Endothelial cell of umbilical vein (primary cell): ENCODE data around the gene NEURL2. TPM values are rescaled to one million over a fixed set of nuclear protein-coding genes. Genes with fewer than 3 reads are reported as not detected.

Experiments
- BruUV-seq: library from RNA; stranded (reverse); fragments of 400-500 nt; replicated peaks from 2 replicates; lab custom pipeline; 2021; lab: Mats Ljungman, UMichigan
- CTCF ChIA-PET: fragments of 300-600, 350-600 bp; sonication (Branson Sonifier 250); formaldehyde crosslinking; loops from one replicate; lab custom pipeline; 2021; ENCODE audit warnings: antibody characterized with exemption, inconsistent platforms; lab: Charles Lee
- POLR2A ChIA-PET: fragments of 300-600, 350-600 bp; sonication (Branson Sonifier 250); formaldehyde crosslinking; loops from one replicate; lab custom pipeline; 2021; ENCODE audit warnings: antibody characterized with exemption, inconsistent platforms; lab: Charles Lee
- DNase-seq: peaks from one replicate; pipeline ENCODE4 v3.0.0-alpha.2; 2011; ENCODE audit warnings: low read depth, low spot score
- FAIRE-seq: peaks from 2 replicates; lab custom pipeline; 2011; peaks lifted over from hg19 to GRCh38; lab: Jason Lieb, UNC
- H2AFZ ChIP-seq: 2 replicates; pipeline ENCODE4 v1.6.0; 2012; ENCODE audit warnings: low read depth, low read length, control low read depth, inconsistent platforms
- H3K27ac ChIP-seq: 2 replicates; pipeline ENCODE4 v1.5.1; 2011; ENCODE audit warnings: low read depth, mild to moderate bottlenecking, control low read depth, low read length, moderate library complexity; ENCODE audit not compliant: insufficient read depth
- H3K27me3 ChIP-seq, 2 experiments: 2 replicates each; pipeline versions ENCODE4 v1.6.0 to v1.6.1; 2011; ENCODE audit warnings: low read length in 2 of 2, mixed read lengths in 1 of 2; ENCODE audit not compliant: control insufficient read depth in 2 of 2, insufficient read depth in 2 of 2
- H3K36me3 ChIP-seq, 2 experiments: 2 replicates in 1 of 2; 3 replicates in 1 of 2; pipeline ENCODE4 v1.5.1; 2011; ENCODE audit warnings: low read length in 2 of 2, mild to moderate bottlenecking in 1 of 2, moderate library complexity in 1 of 2; ENCODE audit not compliant: control insufficient read depth in 2 of 2, insufficient read depth in 2 of 2; ENCODE audit errors: extremely low read depth in 1 of 2
- H3K4me1 ChIP-seq: 3 replicates; pipeline ENCODE4 v1.5.1; 2011; ENCODE audit warnings: mild to moderate bottlenecking, low read length; ENCODE audit not compliant: control insufficient read depth, insufficient read depth; ENCODE audit errors: extremely low read depth
- H3K4me2 ChIP-seq: 2 replicates; pipeline ENCODE4 v1.6.1; 2011; ENCODE audit warnings: low read length, control low read depth, mixed read lengths; ENCODE audit not compliant: insufficient read depth
- H3K4me3 ChIP-seq, 3 experiments: fragments of 200-600 bp in 1 of 3; sonication (generic), shearing (Covaris generic) in 1 of 3; replicated peaks in 1 of 3; 2 replicates each; pipeline ENCODE4 v1.5.1; 2011 to 2016; ENCODE audit warnings: control low read depth in 3 of 3, low read length in 3 of 3, mild to moderate bottlenecking in 2 of 3, inconsistent platforms in 1 of 3, low read depth in 1 of 3, moderate library complexity in 1 of 3; ENCODE audit not compliant: insufficient read depth in 1 of 3
- H3K79me2 ChIP-seq: 2 replicates; pipeline ENCODE4 v1.6.0; 2012; ENCODE audit warnings: low read length, inconsistent platforms; ENCODE audit not compliant: control insufficient read depth, insufficient read depth
- H3K9ac ChIP-seq: replicated peaks from 2 replicates; pipeline ENCODE3; 2011; ENCODE audit warnings: low read length, control low read depth; ENCODE audit not compliant: insufficient read depth; ENCODE audit errors: extremely low read depth
- H3K9me1 ChIP-seq: replicated peaks from 3 replicates; pipeline ENCODE4 v1.6.0; 2011; ENCODE audit warnings: mild to moderate bottlenecking, low read length; ENCODE audit not compliant: control insufficient read depth, insufficient read depth; ENCODE audit errors: extremely low read depth
- H3K9me3 ChIP-seq: replicated peaks from 2 replicates; pipeline ENCODE4 v1.5.1; 2012; ENCODE audit warnings: low read length, inconsistent platforms; ENCODE audit not compliant: control insufficient read depth, insufficient read depth
- H4K20me1 ChIP-seq: replicated peaks from 2 replicates; pipeline ENCODE3; 2011; ENCODE audit warnings: mild to moderate bottlenecking, low read length; ENCODE audit not compliant: control insufficient read depth, insufficient read depth; ENCODE audit errors: extremely low read depth
- CTCF ChIP-seq, 2 donors: IDR thresholded peaks; 1 replicate in 1 of 2; 2 replicates in 1 of 2; pipeline ENCODE4 v1.5.1; 2011; ENCODE audit warnings: low read length in 2 of 2, mild to moderate bottlenecking in 2 of 2, moderate library complexity in 2 of 2, control low read depth in 1 of 2, inconsistent platforms in 1 of 2, low read depth in 1 of 2; ENCODE audit not compliant: insufficient read depth in 1 of 2; ENCODE audit errors: extremely low read depth in 1 of 2
- EZH2 ChIP-seq: IDR thresholded peaks from 2 replicates; pipeline ENCODE4 v1.6.1; 2012; ENCODE audit warnings: borderline replicate concordance, low read depth, mild to moderate bottlenecking, moderate library complexity, low read length, inconsistent platforms; ENCODE audit not compliant: severe bottlenecking
- FOS ChIP-seq: IDR thresholded peaks from 2 replicates; pipeline ENCODE4 v1.6.1; 2011; ENCODE audit warnings: mild to moderate bottlenecking, low read length, moderate library complexity, borderline replicate concordance; ENCODE audit not compliant: insufficient read depth
- GATA2 ChIP-seq: IDR thresholded peaks from 2 replicates; pipeline ENCODE4 v1.7.0; 2011; ENCODE audit warnings: low read depth, mild to moderate bottlenecking, moderate library complexity, mixed read lengths, low read length; ENCODE audit not compliant: insufficient read length, insufficient read depth
- JUN ChIP-seq: IDR thresholded peaks from 2 replicates; pipeline ENCODE4 v1.6.1; 2011; ENCODE audit warnings: borderline replicate concordance, low read depth; ENCODE audit not compliant: insufficient read length, insufficient read depth
- MAX ChIP-seq: IDR thresholded peaks from 2 replicates; pipeline ENCODE4 v1.6.1; 2011; ENCODE audit not compliant: insufficient read depth, insufficient read length
- MYC ChIP-seq: IDR thresholded peaks from one replicate; pipeline ENCODE4 v1.6.1; 2011; ENCODE audit warnings: mild to moderate bottlenecking, low read depth, low read length
- POLR2A ChIP-seq: IDR thresholded peaks from 2 replicates; pipeline ENCODE4 v1.6.1; 2012; ENCODE audit warnings: low read depth, mild to moderate bottlenecking, control low read depth, low read length
- POLR2AphosphoS5 ChIP-seq: IDR thresholded peaks from 2 replicates; pipeline ENCODE4 v1.6.1; 2012; ENCODE audit warnings: low read depth, mild to moderate bottlenecking, control low read depth, low read length, moderate library complexity; ENCODE audit not compliant: insufficient read depth
- dilution Hi-C: fragments of 300-500 bp; cut with MboI; formaldehyde crosslinking; loops from one replicate; pipeline ENCODE4 v1.15.0; 2019; ENCODE audit warnings: low sequenced_read_pairs; ENCODE audit not compliant: extremely low pct_ligation_motif_present
- intact Hi-C: fragments of 100-400 bp; cut with micrococcal nuclease; formaldehyde crosslinking; loops from one replicate; pipeline ENCODE4 v1.10.0; 2022
- polyA plus RNA-seq, 4 experiments: library from polyadenylated mRNA; depleted of rRNA in 3 of 4; stranded (reverse) in 3 of 4; unstranded in 1 of 4; fragments of >200 nt; gene quantifications; 2 replicates each; pipeline versions ENCODE4 v1.2.1 to v1.2.3, GENCODE V29; 2011 to 2012; ENCODE audit warnings: missing spikeins in 1 of 4
- total RNA-seq: library from RNA; stranded (reverse); gene quantifications from 2 replicates; pipeline ENCODE4 v1.2.3, GENCODE V29; 2021

NEURL2 gene
- total and polyA plus RNA-seq, 2 donors (not counting 3 experiments of a cell fraction or from before 2014, with no cell fraction given), result 2.8 to 5.4 TPM

DNA sequence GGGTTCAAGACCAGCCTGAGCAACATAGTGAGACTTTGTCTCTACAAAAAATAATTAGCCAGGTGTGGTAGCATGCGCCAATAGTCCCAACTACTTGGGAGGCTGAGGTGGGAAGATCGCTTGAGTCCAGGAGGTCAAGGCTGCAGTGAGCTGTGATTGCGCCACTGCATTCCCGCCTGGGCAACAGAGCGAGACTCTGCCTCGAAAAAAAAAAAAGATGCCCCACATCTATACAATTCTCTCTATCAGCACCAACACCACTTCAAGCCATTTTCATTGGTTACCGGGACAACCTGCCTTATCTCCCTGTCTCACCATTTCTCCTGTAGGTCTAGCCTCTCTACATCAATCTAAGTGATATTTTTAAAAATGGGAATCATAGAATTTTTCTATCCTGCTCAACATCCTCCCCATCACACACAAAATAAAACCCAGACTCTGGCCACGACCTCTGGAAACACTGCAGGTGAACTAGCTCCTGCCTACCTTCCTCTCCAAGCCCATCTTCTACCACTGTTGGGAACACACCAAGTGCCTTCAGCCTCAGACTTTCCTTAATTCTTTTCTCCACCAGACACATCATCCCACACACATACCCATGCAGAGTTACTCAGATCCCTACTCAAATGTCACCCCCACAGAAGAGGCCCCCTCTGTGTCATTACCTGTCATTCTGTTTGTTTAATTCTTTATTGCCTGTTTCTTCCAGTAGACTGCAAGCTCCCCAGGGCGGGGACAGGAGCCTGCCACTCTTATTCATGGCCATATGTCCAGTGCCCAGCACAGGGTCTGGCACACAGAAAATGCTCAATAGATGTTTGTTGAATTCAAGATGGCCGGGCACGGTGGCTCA is 30.6 kb upstream of the NEURL2 start:
- no peaks in the 10 kb centered on the region for H3K9me3 ChIP-seq
- no peak overlapping the region for H3K27ac ChIP-seq
- ChIA-PET CTCF (interaction anchor here (1.1 to 1.5 kb wide), 2 partner anchors 13 to 48 kb away, joined by 4 to 5 read pairs; partner anchors contain the start of gene PCIF1), POLR2A (interaction anchor here (0.5 to 2.5 kb wide), 2 partner anchors 13 to 1349 kb away, joined by 4 to 20 read pairs; partner anchors contain the start of gene PCIF1)
- H3K4me3 ChIP-seq, result no peak overlapping the region
- dilution Hi-C loops, result no loop called here
- no TSS peak for BruUV-seq
- no peaks in the 10 kb centered on the region for H4K20me1 ChIP-seq
- intact Hi-C loops, result no loop called here
- H3K9ac ChIP-seq, result no peak overlapping the region
- TF ChIP-seq MYC (no peak), CTCF (IDR thresholded peaks at IDR 0.05; ENCODE audit: extremely low read depth in 1 of 2, insufficient read depth in 1 of 2, low read depth in 1 of 2, low read length in 2 of 2) (no peak), GATA2 (no peak), JUN (no peak), EZH2 (no peak), POLR2A (no peak), POLR2AphosphoS5 (no peak), MAX (no peak), FOS (no peak)
- H3K4me1 ChIP-seq, result peaks cover 25% of the 10 kb centered on the region
- H3K27me3 ChIP-seq, result no peaks in the 10 kb centered on the region
- no peak overlapping the region for H3K4me2 ChIP-seq
- DNase-seq (no peak), FAIRE-seq (no peak)
- H2AFZ ChIP-seq, result no peak overlapping the region
- no peaks in the 10 kb centered on the region for H3K79me2 ChIP-seq
- H3K36me3 ChIP-seq, result no peaks in the 10 kb centered on the region
- H3K9me1 ChIP-seq, result no peaks in the 10 kb centered on the region
